Measurements from ENCODE around the gene PLOD2.

DNA sequence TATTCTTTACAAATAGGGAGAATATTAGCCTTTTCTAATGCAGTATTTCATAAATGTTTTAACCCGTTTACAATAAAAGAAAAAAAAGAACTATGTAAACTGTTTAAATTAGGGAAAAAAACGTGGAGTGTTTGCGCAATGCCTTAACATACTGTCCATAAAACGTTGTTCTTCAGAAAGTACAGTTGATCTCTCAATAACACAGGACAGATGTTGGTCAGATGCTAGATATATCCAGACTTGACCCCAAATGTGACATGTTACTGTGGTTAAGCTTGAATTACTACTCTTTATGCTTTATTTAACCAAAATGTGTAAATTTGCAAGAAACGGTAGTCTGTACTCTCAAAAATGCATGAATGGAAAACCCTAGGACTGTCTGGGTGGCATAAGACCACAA is 110.3 kb downstream of the PLOD2 start:
- TF ChIP-seq, protein P1, sequence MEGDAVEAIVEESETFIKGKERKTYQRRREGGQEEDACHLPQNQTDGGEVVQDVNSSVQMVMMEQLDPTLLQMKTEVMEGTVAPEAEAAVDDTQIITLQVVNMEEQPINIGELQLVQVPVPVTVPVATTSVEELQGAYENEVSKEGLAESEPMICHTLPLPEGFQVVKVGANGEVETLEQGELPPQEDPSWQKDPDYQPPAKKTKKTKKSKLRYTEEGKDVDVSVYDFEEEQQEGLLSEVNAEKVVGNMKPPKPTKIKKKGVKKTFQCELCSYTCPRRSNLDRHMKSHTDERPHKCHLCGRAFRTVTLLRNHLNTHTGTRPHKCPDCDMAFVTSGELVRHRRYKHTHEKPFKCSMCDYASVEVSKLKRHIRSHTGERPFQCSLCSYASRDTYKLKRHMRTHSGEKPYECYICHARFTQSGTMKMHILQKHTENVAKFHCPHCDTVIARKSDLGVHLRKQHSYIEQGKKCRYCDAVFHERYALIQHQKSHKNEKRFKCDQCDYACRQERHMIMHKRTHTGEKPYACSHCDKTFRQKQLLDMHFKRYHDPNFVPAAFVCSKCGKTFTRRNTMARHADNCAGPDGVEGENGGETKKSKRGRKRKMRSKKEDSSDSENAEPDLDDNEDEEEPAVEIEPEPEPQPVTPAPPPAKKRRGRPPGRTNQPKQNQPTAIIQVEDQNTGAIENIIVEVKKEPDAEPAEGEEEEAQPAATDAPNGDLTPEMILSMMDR (IDR thresholded peaks at IDR 0.05; ENCODE audit: low read length), result no peak
- TF ChIP-seq EZH2 (optimal IDR thresholded peaks at IDR 0.05; ENCODE audit: low read depth, low read length), result no peak
